ENCODE data around the gene LIN54.
"Not testable (repeated sequence)": the region's sequence is repeated elsewhere in the genome, so short reads cannot be mapped to it uniquely, and the experiment has no call there.

The LIN54 gene

GRCh38 chr4:83028976-83029375 lies 18.4 kb upstream of the LIN54 start:
- H3K9ac ChIP-seq (ENCODE audit: low read length): no peak overlapping the region
- TF ChIP-seq CTCF (IDR thresholded peaks at IDR 0.05; ENCODE audit: low read length): no peak
- no peak for TF ChIP-seq EZH2phosphoT487 (IDR thresholded peaks at IDR 0.05; ENCODE audit: low read length)
- no peak for TF ChIP-seq EZH2 (optimal IDR thresholded peaks at IDR 0.05; ENCODE audit: low read depth, low read length)
- DNase-seq: no peak
- H3K9me3 ChIP-seq (replicated peaks; ENCODE audit: insufficient read depth, low read length): no peaks in the 10 kb centered on the region
- no peaks in the 10 kb centered on the region for H3K9me2 ChIP-seq (replicated peaks; ENCODE audit: insufficient read depth, low read length)
- no peak overlapping the region for H3K4me2 ChIP-seq (ENCODE audit: low read depth, low read length)
- no peaks in the 10 kb centered on the region for H3K36me3 ChIP-seq (replicated peaks; ENCODE audit: insufficient read depth, low read length)
- no peaks in the 10 kb centered on the region for H4K20me1 ChIP-seq (ENCODE audit: insufficient read depth, low read length)
- no peak overlapping the region; the same call in 1 of the 2 replicates for H2AFZ ChIP-seq (ENCODE audit: low read length)
- no peaks in the 10 kb centered on the region; the same call in 1 of the 2 replicates for H3K27me3 ChIP-seq (replicated peaks; ENCODE audit: insufficient read depth, low read length)
- no peak overlapping the region for H3K4me3 ChIP-seq (ENCODE audit: low read length)
- no peaks in the 10 kb centered on the region for H3K79me2 ChIP-seq (ENCODE audit: low read length)
- no peak overlapping the region for H3K27ac ChIP-seq (ENCODE audit: low read length)
- no peaks in the 10 kb centered on the region for H3K4me1 ChIP-seq (ENCODE audit: low read length)
- H3F3A ChIP-seq (ENCODE audit: insufficient read depth, low read length): no peaks in the 10 kb centered on the region

- Histone ChIP-seq H3K9me3 (replicated peaks; ENCODE audit: insufficient read depth, low read length) (no peaks in the 10 kb centered on the region), H4K20me1 (ENCODE audit: insufficient read depth, low read length) (no peaks in the 10 kb centered on the region), H3K9ac (ENCODE audit: low read length) (no peak overlapping the region), H3K4me2 (ENCODE audit: low read depth, low read length) (no peak overlapping the region), H3K4me3 (ENCODE audit: low read length) (no peak overlapping the region), H3K9me2 (replicated peaks; ENCODE audit: insufficient read depth, low read length) (no peaks in the 10 kb centered on the region), H3F3A (ENCODE audit: insufficient read depth, low read length) (no peaks in the 10 kb centered on the region), H3K4me1 (ENCODE audit: low read length) (no peaks in the 10 kb centered on the region), H3K79me2 (ENCODE audit: low read length) (no peaks in the 10 kb centered on the region), H2AFZ (ENCODE audit: low read length) (no peak overlapping the region), H3K36me3 (replicated peaks; ENCODE audit: insufficient read depth, low read length) (no peaks in the 10 kb centered on the region), H3K27ac (ENCODE audit: low read length) (no peak overlapping the region), H3K27me3 (replicated peaks; ENCODE audit: insufficient read depth, low read length) (no peaks in the 10 kb centered on the region)
- DNase-seq: no peak
- no peak for TF ChIP-seq CTCF (IDR thresholded peaks at IDR 0.05; ENCODE audit: low read length)
- TF ChIP-seq EZH2 (optimal IDR thresholded peaks at IDR 0.05; ENCODE audit: low read depth, low read length): no peak
- TF ChIP-seq EZH2phosphoT487 (IDR thresholded peaks at IDR 0.05; ENCODE audit: low read length): no peak
Observed at GRCh38 chr4:83025563-83025962, 14.9 kb upstream of the LIN54 start.

GRCh38 chr4:83024233-83024632 lies 13.6 kb upstream of the LIN54 start:
- Histone ChIP-seq H3K4me2 (ENCODE audit: low read depth, low read length) (no peak overlapping the region), H3K4me1 (ENCODE audit: low read length) (no peaks in the 10 kb centered on the region), H2AFZ (ENCODE audit: low read length) (no peak overlapping the region), H3K79me2 (ENCODE audit: low read length) (no peaks in the 10 kb centered on the region), H3K27ac (ENCODE audit: low read length) (no peak overlapping the region), H3F3A (ENCODE audit: insufficient read depth, low read length) (no peaks in the 10 kb centered on the region), H4K20me1 (ENCODE audit: insufficient read depth, low read length) (no peaks in the 10 kb centered on the region), H3K36me3 (replicated peaks; ENCODE audit: insufficient read depth, low read length) (no peaks in the 10 kb centered on the region), H3K9me2 (replicated peaks; ENCODE audit: insufficient read depth, low read length) (no peaks in the 10 kb centered on the region), H3K4me3 (ENCODE audit: low read length) (no peak overlapping the region), H3K9ac (ENCODE audit: low read length) (no peak overlapping the region), H3K27me3 (replicated peaks; ENCODE audit: insufficient read depth, low read length) (no peaks in the 10 kb centered on the region), H3K9me3 (replicated peaks; ENCODE audit: insufficient read depth, low read length) (no peaks in the 10 kb centered on the region)
- no peak for DNase-seq
- TF ChIP-seq CTCF (IDR thresholded peaks at IDR 0.05; ENCODE audit: low read length) (no peak), EZH2phosphoT487 (IDR thresholded peaks at IDR 0.05; ENCODE audit: low read length) (no peak), EZH2 (optimal IDR thresholded peaks at IDR 0.05; ENCODE audit: low read depth, low read length) (no peak)

- not testable (repeated sequence) for DNase-seq; H3K4me1 ChIP-seq (ENCODE audit: low read length); H3K27me3 ChIP-seq (replicated peaks; ENCODE audit: insufficient read depth, low read length)
Observed at GRCh38 chr4:83023599-83023998, 13.0 kb upstream of the LIN54 start.

More at GRCh38 chr4:83023599-83023998, 13.0 kb upstream of the LIN54 start:
- not testable (repeated sequence) for H3K4me2 ChIP-seq (ENCODE audit: low read depth, low read length); H3K36me3 ChIP-seq (replicated peaks; ENCODE audit: insufficient read depth, low read length); H3K79me2 ChIP-seq (ENCODE audit: low read length); H3K9me2 ChIP-seq (replicated peaks; ENCODE audit: insufficient read depth, low read length); H3F3A ChIP-seq (ENCODE audit: insufficient read depth, low read length); H2AFZ ChIP-seq (ENCODE audit: low read length); H4K20me1 ChIP-seq (ENCODE audit: insufficient read depth, low read length); H3K9me3 ChIP-seq (replicated peaks; ENCODE audit: insufficient read depth, low read length); H3K4me3 ChIP-seq (ENCODE audit: low read length); H3K27ac ChIP-seq (ENCODE audit: low read length); H3K9ac ChIP-seq (ENCODE audit: low read length)
